GM19463 (cell line): Measurements from ENCODE around the gene CILP.
A peak's percentile ranks its signal among the peaks of the same experiment; 100 is the strongest.
"Not testable (repeated sequence)": the region's sequence is repeated elsewhere in the genome, so short reads cannot be mapped to it uniquely, and the experiment has no call there.

ENCODE experiments used
- ATAC-seq: cut with Tn5 transposase; IDR thresholded peaks from one replicate; pipeline ENCODE4 v1.9.1; 2021; ENCODE audit warnings: mild to moderate bottlenecking, moderate library complexity; ENCODE audit not compliant: unreplicated experiment

CILP gene

DNA sequence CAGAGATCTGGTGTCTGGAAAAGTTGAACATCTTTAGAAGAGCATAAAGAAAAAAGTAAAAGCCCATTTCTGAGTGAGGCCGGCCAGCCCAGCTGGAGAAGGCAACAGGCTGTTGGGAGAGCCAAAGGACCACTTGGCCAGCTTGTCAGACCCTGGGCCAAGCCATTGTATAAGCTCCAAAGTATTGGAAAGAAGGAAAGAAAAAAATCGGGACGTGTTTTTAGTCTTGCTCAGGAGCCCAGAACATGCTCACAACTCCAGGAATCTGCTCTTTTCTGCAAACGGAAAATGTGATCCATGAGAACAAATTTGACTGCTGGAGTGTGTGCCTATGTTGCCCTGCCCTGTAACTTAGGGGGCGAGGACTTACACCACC lies 15.7 kb downstream of the CILP start:
- no peak for ATAC-seq

- no peak for ATAC-seq
Measured at GRCh38 chr15:65194826-65195547, 16.3 kb downstream of the CILP start.

DNA sequence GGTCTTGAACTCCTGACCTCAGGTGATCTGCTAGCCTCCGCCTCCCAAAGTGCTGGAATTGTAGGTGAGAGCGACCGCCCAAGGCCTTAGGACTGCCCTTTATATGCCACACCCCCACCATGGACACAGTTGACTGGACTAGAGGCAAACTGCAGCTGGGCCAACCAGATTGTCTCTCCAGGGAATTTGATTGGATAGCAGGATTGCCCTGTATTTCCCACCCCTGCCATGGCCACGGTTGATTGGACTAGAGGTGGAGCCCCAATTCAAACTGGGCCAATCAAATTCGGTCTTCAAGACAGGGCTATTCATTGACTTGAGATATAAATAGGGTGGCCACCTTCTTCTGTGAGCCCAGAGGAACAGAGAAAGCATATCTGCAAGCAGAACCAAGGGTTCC lies 19.3 kb downstream of the CILP start:
- ATAC-seq = no peak

GRCh38 chr15:65189102-65189740 lies 22.1 kb downstream of the CILP start:
- ATAC-seq = no peak

- not testable (repeated sequence) for ATAC-seq
Measured at GRCh38 chr15:65188472-65188871, 22.8 kb downstream of the CILP start.

GRCh38 chr15:65184868-65185717 lies 26.2 kb downstream of the CILP start, which contains the start of gene CLPX:
Gene CLPX (minus strand): TSS chr15:65185342. CDS start chr15:65185153, 189 bp downstream.
- ATAC-seq = peak; percentile 79

GRCh38 chr15:65184305-65184867 lies 26.9 kb downstream of the CILP start:
- no peak for ATAC-seq

- ATAC-seq = no peak
Measured at GRCh38 chr15:65183865-65184159, 27.5 kb downstream of the CILP start.

- no peak for ATAC-seq
Measured at GRCh38 chr15:65182538-65182937, 28.7 kb downstream of the CILP start.

DNA sequence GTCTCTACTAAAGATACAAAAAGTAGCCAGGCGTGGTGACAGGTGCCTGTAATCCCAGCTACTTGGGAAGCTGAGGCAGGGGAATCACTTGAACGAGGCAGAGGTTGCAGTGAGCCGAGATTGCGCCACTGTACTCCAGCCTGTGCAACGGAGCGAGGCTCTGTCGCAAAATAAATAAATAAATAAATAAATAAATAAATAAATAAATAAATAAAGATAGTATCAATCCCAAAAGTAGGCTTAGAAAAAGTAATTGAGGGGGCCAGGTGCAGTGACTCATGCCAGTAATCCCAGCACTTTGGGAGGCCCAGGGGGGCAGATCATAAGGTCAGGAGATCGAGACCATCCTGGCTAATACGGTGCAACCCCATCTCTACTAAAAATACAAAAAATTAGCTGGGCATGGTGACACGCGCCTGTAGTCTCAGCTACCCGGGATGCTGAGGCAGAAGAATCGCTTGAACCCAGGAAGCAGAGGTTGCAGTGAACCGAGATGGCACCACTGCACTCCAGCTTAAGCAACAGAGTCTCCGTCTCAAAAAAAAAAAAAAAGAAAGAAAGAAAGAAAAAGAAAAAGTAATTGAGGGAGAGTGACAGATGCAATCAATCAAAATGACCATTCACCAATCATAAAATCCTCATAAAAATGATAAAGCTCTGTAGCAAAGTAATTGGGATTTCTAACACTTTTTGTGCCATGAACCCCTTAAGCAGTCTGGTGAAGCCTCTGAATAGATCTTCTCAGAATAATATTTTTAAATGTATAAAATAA lies 29.5 kb downstream of the CILP start:
- ATAC-seq = not testable (repeated sequence)

DNA sequence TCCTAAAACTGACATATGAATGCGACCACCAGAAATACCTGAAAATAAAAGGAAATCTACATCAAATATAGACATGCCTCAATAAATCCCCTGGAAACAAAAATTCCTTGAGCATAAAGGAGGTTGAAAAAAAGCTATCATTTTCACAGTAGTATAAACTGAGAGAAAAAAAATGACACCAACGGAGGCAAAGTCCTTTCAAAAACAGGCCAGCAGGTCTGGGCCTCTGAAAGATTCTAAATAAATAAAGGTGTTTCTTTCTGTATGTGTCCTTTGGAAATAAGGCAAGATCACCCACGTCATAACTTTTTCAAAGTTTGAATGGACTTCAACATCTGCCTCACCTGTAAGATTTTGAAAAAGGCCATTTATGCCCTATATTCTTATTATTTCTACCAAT lies 31.1 kb downstream of the CILP start:
- ATAC-seq = no peak

DNA sequence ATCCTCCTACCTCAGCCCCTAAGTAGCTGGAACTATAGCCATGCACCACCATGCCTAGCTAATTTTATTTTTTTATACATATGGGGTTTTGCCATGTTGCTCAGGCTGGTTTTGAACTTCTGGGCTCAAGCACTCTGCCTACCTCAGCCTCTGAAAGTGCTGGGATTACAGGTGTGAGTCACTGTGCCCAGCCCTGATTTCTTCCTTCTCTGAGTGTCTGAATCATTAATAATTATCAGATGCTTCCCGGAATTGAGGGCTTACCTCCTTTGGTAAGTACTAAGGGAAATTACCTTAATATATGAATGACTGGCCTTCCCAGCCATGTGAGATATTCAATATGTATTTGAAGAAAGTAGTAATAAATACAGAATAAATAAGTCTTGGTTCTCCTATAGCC lies 33.4 kb downstream of the CILP start:
- ATAC-seq = no peak

DNA sequence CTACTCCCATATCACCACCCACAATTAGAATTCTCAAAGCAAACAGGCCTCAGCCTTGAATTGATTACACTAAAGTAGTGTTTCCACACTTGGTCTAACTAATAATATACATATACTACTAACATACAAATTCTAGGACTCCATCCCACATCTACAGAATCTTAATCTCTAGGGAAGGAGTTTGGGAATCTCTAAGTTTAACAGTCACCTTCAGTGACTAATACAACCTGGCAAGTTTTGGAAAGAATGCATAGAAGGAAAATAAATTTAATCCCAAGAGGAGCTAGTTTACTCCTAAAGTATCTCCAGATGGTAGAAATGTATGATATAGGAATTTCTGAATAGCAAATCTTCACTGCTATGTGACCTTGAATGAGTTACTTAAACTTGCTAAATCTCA lies 35.2 kb downstream of the CILP start:
- ATAC-seq = no peak

DNA sequence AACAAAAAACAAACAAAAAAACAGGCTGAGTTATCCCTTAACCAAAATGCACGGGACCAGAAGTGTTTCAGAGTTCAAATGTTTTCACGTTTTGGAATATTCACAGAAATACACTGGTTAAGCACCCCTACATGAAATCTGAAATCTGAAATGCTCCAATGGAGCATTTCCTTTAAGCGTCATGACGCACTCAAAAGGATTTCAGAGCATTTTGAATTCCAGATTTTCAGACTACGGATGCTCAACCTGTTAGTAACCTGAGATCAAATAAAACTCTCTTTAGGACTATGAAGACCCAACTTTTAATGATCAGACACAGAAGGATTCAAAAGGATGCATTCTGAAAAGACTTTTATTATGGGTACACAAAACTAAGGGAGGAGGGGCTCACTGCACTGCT lies 35.8 kb downstream of the CILP start:
- ATAC-seq = no peak

GRCh38 chr15:65174509-65174908 lies 36.8 kb downstream of the CILP start:
- no peak for ATAC-seq

- ATAC-seq = no peak
Measured at GRCh38 chr15:65172531-65172930, 38.7 kb downstream of the CILP start.

DNA sequence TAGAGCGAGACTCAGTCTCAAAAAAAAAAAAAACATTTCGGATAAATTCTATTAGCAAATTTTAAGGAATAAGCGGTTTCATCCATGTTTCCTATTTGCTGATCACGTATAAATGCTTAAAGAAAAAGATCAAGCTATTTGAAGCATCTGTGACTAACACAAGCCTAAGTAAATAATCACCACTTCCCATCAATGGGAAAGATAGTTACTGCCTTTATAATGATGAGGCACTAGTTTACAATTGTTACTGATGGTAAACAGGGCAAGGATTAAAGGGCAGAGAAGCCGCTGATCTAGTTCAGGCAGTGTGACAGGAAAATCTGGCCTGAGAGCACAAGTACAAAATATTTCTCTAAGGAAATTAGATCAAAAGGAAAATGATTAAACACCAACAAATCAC lies 39.8 kb downstream of the CILP start:
- ATAC-seq = no peak

- no peak for ATAC-seq
Measured at GRCh38 chr15:65165875-65166274, 45.4 kb downstream of the CILP start.

GRCh38 chr15:65164139-65164538 lies 47.1 kb downstream of the CILP start:
- ATAC-seq = no peak

- no peak for ATAC-seq
Measured at GRCh38 chr15:65163041-65163440, 48.2 kb downstream of the CILP start.

GRCh38 chr15:65156692-65157091 lies 54.6 kb downstream of the CILP start:
- ATAC-seq = no peak
